NCI-H2196 treated with DMSO at 0.1 percent for 48 hours (cell line): ENCODE results near the gene MYRFL.
"Not testable (repeated sequence)": the region's sequence is repeated elsewhere in the genome, so short reads cannot be mapped to it uniquely, and the experiment has no call there.

Source experiments
- DNase-seq: peaks from one replicate; lab custom pipeline; 2025; ENCODE audit not compliant: unreplicated experiment; lab: John Stamatoyannopoulos, UW

MYRFL gene

DNA sequence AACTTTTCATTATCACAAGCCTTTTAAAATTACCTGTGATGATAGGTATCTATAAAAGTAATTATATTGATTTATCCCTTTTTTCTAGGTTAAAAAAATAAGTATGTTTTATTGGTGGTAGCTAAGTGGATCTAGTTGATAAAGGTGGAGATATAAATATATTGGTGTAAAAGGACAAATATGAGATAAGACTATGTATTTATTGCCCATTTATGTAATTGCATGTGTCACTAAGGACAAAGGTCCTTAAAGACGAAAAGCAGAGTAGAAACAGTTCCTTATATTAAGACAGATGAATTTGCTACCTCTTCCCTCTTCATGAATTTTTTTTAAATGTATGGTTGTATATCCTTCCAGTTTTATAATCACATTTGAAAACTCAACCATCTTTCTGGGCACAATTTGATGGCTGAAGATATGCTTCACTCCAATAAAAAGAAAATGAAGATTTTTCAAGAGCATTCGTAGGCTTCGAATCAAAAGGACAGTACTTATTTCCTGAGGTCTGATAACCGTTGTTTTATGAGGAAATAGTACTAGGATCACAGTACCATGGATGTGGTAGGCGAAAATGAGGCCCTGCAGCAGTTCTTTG lies at the start of gene MYRFL:
TSS of gene MYRFL (plus strand) at position 262 of the 595 bp plus-strand sequence. CDS start at position 553, 291 bp downstream.
- DNase-seq = no peak

DNA sequence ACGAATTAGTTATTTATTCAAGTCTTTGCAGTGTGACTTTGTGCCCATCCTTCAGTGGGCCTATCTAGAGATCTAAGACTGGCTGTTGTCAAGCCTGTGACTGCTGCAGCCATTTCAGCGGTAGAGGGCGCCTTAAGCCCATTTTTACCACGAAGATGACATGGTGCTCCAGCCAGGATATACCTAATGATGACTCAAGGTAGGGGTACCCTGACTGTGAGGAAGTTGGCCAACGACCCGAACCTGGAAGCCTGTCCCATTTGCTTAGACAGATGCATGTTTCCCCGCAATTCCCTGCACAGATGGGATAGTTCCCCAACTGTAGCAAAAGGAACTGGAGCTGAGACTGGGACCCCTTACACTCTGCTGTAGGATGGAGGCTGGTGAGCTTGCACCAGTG lies 45.1 kb upstream of the MYRFL start:
- DNase-seq = no peak

DNA sequence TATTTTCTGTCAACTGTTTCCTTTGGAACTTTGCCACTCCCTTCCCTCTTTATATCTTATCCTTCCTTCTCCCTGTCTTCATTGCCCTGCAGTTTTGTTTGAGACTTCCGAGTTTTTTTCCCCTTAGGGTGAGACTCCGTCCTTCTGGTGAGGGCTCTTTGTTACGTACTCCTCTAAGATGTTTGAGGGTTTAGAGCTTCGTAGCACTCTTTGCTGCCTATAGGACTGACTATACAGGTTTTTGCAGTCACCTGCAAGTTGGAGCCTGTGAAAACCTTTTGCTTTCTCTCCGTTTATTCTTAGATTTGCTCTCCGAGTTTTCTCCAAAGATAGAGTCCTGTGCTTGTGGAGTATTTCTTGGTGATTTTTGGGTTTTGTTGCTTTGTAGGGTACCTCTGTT lies 41.7 kb upstream of the MYRFL start:
- DNase-seq = no peak

DNA sequence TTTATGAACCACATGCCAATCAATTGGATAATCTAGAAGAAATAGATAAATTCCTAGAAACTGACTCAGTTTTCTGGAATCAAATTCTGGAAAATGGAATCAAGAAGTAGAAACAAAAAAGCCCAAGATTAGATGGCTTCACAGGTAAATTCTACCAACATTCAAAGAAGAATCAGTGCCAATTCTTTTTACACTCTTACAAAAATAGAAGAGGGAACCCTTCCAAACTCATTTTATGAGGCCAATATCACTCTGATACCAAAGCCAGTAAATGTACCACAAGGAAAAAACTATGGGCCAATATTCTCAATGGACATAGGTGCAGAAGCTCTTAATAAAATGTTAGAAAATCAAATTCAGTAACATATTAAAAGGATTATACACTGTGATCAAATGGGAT lies 35.7 kb upstream of the MYRFL start:
- DNase-seq = no peak

DNA sequence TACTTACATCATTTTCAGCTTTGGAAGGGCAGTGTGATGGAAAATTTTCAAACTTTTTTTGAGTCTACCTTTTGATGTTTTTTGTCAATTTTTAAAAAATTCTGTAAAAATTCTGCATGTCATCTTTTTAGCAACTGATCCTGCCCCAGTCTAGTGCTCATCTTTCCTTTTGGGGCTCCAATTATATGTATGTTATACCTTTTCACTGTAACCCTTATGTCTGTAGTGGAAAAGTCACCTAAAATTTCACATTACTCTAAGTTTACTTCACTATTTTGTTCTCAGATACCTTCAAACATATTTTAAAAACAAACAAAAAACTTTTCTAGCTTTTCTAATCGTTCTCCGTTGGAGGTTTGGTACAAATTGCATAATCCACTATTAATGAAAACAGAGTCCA lies 32.5 kb upstream of the MYRFL start:
- no peak for DNase-seq

DNA sequence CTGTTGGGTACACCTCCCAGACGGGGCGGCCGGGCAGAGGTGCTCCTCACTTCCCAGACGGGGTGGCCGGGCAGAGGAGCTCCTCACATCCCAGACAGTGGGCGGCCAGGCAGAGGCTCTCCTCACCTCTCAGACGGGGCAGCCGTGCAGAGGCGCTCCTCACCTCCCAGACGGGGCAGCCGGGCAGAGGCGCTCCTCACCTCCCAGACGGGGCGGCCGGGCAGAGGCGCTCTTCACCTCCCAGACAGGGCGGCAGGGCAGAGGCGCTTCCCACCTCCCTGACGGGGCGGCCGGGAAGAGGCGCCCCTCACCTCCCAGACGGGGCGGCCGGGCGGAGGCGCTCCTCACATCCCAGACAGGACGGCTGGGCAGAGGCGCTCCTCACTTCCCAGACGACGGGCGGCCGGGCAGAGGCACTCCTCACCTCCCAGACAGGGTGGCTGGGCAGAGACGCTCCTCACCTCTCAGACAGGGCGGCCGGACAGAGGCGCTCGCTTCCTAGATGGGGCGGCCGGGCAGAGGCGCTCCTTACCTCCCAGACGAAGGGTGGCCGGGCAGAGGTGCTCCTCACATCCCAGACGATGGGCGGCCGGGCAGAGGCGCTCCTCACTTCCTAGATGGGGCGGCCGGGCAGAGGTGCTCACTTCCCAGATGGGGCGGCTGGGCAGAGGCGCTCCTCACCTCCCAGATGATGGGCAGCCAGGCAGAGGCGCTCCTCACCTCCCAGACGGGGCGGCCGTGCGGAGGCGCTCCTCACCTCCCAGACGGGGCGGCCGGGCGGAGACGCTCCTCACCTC lies 17.7 kb upstream of the MYRFL start:
- not testable (repeated sequence) for DNase-seq

DNA sequence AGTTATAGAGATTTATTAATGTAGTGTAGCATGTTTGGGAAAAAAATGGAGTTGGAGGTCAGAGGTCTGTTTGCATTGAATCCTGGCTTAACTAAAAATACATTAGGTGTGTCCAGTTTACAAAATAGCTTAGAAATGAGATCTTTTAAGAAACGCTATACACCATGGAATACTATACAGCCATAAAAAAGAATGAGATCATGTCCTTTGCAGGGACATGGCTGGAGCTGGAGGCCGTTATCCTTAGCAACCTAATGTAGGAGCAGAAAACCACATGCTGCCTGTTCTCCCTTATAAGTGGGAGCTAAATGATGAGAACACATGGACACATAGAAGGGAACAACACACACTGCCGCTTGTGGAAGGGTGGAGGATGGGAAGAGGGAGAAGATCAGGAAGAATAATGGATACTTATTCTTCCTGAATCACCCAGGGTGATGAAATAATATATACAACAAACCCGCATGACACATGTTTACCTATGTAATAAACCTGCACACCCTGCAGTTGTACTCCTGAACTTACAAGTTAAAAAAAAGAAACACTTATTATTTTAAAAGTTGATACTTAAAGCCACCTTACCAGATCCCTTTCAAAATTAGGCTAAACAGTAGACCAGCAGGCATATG lies 14.0 kb upstream of the MYRFL start:
- DNase-seq = no peak

DNA sequence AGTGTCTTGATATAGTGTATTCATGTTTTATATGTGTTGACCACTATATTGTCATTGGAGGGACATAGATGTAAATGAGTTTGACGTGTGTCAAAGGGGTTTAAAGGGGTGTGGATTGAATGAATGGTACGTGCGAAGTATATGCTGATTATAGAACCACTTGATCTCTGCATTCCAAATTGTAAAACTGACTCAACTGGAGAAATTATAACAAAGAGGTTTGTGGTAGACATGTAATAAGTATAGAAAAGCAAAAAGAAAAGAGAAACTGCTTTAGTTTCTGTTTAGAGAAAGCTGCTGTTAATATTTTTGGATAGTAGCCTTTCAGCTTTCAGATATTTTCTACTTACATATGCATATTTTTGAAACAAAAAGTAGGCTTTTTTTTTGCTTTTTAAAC lies 8.9 kb upstream of the MYRFL start:
- DNase-seq = no peak

DNA sequence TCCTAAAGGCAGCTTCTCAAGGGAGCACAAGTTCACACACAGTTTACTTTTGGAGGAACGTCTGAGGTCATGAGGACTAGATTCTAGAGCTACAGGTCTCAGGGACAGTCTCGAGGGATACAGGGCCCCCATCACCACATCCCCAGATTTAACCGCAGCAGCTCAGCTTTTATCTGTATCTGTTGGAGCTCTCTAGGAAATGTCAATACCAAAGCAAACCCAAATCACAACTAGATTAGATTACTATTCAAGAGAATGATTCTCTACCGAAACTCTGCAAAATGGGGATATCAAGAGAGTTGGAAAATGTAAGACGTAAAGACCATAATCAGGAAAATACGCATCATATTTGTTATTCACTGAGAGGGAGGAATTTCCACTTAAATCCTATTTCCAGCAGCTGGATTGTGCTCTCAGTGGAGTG lies 4.0 kb upstream of the MYRFL start:
- DNase-seq = no peak

DNA sequence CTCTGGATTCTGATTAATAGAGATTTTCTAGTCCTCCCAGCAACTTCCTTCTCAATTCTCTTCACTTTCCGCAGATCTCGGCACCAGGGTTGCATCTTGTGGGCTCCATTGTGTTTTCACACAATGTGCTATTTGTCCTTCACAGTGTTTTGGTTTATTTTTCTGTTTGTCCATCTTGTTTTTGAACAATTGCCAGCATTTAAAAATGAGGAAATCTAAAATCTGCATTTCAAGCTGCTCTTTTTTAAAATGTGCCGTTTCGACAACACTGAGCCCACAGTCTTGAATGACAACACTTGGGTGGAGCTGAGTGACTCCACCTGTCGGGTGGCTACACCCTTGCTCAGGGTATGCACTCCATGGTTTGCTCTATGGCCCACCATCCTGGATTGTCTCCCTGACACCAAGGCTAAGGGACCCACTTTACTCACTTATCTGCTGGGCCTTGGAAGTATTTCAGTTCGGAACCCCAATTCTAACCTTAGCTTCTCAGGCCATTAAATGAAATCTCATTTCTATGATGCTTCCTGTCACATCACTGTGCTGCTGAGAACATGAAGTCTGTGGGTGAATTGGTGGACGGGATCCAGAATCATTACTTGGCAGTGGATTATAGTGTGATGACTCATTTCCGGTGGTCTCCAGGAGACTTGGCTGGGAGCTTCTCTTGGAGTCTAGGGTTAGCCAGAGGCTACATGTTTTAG lies 3.4 kb upstream of the MYRFL start:
- no peak for DNase-seq

DNA sequence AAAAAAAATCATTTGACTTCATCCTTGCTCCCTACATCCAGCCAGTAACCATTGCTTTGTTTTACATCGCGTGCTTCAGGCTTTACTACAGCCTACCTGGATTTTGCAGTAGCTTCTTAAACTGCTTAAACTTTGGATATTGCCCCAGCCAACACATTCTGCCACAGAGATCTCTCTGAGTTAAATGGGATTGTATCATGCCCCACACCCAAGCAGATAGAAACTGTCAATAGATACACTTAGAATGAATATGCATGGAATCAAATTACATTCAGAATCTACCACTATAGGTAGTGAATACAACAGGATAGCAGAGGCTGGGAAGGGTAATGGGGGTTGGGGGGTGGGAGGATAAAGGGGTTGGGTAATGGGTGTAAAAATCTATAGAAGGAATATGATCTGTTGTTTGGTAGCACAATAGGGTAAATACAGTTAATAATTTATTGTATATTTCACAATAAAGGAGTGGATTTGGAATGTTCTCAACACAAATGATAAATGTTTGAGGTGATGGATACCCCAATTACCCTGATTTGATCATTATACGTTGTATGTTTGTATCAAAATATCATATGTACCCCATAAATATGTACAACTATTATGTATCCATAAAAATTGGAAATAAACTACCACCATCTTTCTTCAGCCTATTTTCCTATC lies 2.7 kb upstream of the MYRFL start:
- no peak for DNase-seq

DNA sequence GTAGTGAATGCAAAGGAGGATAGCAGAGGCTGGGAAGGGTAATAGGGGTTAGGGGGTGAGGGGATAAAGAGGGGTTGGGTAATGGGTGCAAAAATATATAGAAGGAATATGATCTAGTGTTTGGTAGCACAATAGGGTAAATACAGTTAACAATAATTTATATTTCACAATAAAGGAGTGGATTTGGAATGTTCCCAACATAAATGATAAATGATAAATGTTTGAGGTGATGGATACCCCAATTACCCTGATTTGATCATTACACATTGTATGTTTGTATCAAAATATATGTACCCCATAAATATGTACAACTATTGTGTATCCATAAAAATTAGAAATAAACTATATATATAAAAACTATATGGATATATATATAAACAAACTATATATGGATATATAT lies 999 bp upstream of the MYRFL start:
- no peak for DNase-seq

DNA sequence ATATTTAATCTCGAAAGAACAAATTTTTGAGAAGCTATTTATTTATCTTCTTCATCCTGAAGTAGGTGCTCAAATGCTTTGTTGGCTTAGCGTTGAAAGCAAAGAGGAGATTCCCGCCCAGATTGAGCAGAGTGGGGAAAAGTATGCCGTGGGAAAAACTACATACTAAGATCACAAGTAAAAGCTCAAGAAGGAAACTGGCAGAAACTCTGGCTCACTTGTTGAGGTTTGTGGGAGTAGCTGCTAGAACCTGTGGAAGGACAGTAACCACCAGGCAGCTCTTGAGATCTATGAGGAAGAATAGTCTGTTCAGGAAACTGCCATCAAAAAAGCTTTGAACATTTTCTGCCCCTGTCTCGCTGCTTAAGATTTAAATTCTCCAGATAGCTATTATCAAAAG lies 3.9 kb downstream of the MYRFL start:
- no peak for DNase-seq

DNA sequence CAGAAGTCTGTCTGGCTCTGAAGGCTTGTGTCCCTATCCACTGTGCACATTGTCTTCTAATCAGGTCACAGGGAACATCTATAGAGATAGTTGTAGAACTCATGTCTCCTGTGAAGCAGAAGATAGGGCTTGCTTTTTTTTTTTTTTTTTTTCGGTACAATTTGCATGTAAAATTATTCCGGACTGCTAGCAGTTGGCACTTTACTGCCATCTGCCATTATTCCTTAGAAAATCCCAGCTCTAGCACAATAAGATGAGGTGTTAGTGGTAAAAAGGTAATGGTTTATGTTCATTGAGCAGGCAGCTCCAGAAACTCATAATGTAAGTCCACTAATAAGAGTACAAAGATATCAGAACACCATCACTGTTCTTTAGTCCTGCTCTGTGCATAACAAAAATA lies 8.7 kb downstream of the MYRFL start:
- DNase-seq = no peak

DNA sequence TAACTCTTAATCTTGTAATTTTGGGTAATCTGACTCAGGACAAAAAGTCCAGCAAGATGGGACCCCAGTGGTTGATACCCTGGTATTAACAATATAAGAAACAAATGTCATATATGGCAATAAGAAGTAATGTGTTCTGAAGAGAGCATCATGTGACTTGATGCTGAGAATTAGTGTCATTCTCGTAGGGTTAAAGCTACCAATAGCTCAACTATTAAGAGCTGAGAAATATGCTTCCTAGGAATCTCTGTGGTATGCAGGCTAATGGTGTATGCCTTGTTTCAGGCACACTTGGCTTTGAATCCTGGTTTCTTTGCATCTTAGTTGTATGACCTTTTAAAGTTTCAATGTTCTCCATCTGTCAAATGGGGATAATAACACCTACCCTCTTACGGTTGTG lies 9.1 kb downstream of the MYRFL start:
- no peak for DNase-seq

DNA sequence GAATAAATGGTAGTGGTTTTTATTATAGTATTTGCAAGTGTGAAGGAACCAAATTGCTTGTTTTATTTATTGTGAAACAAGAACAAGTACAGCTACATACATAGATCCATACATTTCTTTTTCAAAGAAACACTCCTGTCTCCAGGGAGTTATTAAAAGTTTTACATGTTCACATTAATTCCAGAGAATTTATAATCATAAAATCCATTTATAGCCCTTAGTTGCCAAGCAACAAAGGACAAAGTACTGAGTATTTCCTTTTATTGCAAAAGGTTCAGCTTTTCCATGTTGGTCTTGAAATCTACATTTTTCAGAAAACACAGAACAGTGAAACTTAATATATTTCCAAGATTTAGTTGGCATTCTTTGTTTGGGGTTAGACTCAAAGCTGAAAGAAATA lies 9.5 kb downstream of the MYRFL start:
- no peak for DNase-seq

DNA sequence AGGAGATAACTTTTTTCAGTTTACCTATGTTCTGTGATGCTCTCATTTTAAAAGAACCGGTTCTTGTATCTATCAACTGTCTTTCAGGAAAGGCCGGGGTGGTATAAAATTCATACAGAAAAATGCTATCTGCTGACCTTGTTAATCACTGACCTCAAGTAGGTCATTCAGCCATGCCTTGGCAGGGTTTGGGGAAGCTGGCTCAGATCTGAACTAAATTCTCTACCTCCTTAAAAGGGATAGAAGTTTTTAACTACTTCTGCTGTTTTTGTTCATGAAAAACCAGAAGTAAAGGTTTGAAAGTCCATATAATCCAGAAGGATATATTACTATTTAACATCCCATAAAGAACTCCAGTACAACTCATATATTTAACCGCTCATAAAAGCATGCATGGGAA lies 10.1 kb downstream of the MYRFL start:
- DNase-seq = no peak

DNA sequence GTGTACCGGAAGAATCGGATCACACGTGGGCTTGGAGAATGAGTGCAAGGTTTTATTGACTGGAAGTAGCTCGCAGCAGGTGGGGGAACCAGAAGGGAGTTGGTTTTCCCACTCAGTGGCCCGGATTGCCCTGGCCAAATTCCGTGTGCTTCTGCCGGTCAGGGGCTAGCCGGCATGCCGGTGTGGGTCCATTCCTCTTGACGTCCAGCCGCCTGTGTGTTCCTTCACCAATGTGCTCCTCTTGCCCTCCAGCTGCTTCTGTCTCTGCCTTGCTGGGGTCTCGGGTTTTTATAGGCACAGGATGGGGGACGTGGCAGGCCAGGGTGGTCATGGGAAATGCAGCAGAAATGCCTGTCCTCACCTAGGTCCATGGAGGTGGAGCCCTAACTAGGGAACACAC lies 11.0 kb downstream of the MYRFL start:
- DNase-seq = no peak

DNA sequence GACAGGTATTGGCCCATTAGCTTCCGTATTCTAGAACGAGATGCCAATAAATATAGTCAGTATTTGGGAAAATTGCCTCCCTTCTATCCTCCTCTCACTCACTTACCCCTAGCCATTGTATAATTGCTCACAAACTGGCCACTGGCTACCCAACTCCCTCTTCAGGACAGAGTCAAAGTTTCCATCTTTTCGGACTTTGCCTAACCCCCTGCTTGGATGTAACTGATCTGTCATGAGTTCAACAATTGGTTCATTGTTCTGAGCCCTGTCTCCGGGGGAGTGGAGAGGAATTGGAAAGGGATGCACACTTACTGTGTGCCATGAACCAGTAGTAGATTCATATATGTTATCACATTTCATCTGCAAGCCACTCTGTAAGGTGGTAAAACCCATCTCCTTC lies 12.2 kb downstream of the MYRFL start:
- DNase-seq = no peak

DNA sequence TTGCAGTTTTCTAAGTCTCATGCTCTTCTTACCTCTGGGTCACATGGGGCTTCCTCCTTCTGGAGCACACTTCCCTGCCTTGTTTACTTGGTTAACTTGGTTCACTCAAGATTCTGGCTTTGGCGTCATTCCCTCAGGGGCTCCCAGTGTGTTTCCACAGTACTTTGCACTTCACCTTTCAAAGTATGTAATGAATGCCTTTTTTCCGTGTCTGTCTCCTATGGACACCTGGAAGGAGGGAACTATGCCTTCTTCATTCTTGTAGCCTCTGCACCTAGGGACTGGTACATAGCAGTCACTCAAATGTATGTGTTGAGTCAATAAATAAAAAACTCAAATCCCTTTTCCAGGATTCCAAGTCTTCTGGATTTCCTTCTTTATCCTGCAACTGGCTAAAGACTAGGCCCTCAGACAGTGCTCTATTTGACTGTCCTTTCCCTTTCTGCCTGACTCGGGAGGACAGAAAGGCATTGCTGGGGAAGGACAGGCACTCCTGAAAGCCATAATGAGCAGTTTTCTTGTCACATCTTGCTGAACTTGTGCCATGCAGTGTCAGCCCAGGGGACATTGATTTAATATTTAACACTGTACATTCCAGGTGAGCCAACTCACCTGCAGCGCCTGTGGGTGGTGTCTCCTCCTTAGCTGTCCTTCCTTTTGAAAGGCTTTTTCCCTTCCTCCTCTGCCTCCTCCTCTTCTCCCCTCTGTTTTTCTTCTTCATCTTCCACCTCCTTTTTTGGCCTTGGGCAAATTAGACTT lies 12.8 kb downstream of the MYRFL start:
- DNase-seq = no peak

DNA sequence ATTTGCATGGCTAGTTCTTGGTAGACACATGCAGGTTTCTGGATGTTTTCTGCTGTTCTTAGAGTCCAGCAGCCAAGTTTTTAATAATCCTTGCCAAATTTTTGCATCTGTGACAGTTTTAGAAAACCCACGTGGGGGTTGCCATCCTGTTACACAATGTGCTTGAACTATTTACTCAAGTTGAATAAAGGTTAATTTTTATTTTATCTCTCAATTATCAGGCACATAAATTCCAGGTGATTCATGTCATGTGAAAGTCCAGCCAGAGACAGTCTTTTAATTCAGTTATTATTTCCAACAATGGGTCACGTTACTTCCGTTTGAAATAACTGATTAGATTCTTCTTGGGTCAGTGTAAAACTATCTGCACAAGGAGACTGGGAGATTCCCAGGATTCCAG lies 15.7 kb downstream of the MYRFL start:
- no peak for DNase-seq
